Thymus (tissue), 11 donors: Measurements from ENCODE around the gene G6PC1. TPM values are rescaled to one million over a fixed set of nuclear protein-coding genes. Genes with fewer than 3 reads are reported as not detected.
"Not testable (repeated sequence)": the region's sequence is repeated elsewhere in the genome, so short reads cannot be mapped to it uniquely, and the experiment has no call there.

Source experiments
- DNase-seq, 9 donors: peaks; one replicate each; pipeline ENCODE4 v3.0.0-alpha.2; 2013; ENCODE audit warnings: low spot score in 9 of 9, low read depth in 6 of 9, missing footprints in 1 of 9
- H3K27ac ChIP-seq, 2 donors: one replicate each; pipeline ENCODE4 v1.5.1; 2013; ENCODE audit warnings: control low read depth in 1 of 2, low read depth in 1 of 2, low read length in 1 of 2, mild to moderate bottlenecking in 1 of 2, moderate library complexity in 1 of 2
- H3K27me3 ChIP-seq, 2 donors: one replicate each; pipeline ENCODE4 v1.5.1; 2013; ENCODE audit warnings: low read length in 1 of 2; ENCODE audit not compliant: control insufficient read depth in 2 of 2, insufficient read depth in 1 of 2
- H3K36me3 ChIP-seq, 2 donors: one replicate each; pipeline ENCODE4 v1.5.1; 2013; ENCODE audit warnings: low read length in 1 of 2, mild to moderate bottlenecking in 1 of 2, moderate library complexity in 1 of 2; ENCODE audit not compliant: control insufficient read depth in 2 of 2, insufficient read depth in 2 of 2
- H3K4me1 ChIP-seq, 2 donors: one replicate each; pipeline ENCODE4 v1.5.1; 2013; ENCODE audit warnings: low read length in 2 of 2; ENCODE audit not compliant: control insufficient read depth in 2 of 2, insufficient read depth in 2 of 2
- H3K4me3 ChIP-seq, 2 donors: one replicate each; pipeline ENCODE4 v1.5.1; 2013; ENCODE audit warnings: low read length in 2 of 2, control low read depth in 1 of 2, mild to moderate bottlenecking in 1 of 2
- H3K9me3 ChIP-seq, 2 donors: one replicate each; pipeline ENCODE4 v1.5.1; 2013; ENCODE audit warnings: low read length in 1 of 2, mild to moderate bottlenecking in 1 of 2; ENCODE audit not compliant: control insufficient read depth in 2 of 2, insufficient read depth in 1 of 2
- WGBS: extraction: QIAGEN DNeasy Blood & Tissue Kit; methylation state at CpG from one replicate; pipeline ENCODE4 v1.1.7; 2013; 5-methylcytosine and 5-hydroxymethylcytosine counted together
- polyA plus RNA-seq: library from polyadenylated mRNA; stranded (reverse); fragments of 200-250 nt; gene quantifications from one replicate; pipeline ENCODE4 v1.2.3, GENCODE V29; 2013
- total RNA-seq: library from RNA; stranded (reverse); fragments of 120-200 nt; gene quantifications from one replicate; pipeline ENCODE4 v1.2.4, GENCODE V29; 2013
- donor health status: healthy.

The G6PC1 gene
- total and polyA plus RNA-seq, 2 donors: 0.05 to 0.07 TPM

- no peak overlapping the region for H3K27ac ChIP-seq
- H3K9me3 ChIP-seq: no peaks in the 10 kb centered on the region
- DNase-seq: no peak
- WGBS: 84% methylated on average over 2 of the region's 2 CpGs
- H3K36me3 ChIP-seq: no peaks in the 10 kb centered on the region
- no peaks in the 10 kb centered on the region for H3K27me3 ChIP-seq
- H3K4me1 ChIP-seq: peaks cover 0 to 7% of the 10 kb centered on the region in 2 donors
- no peak overlapping the region for H3K4me3 ChIP-seq
Observed at GRCh38 chr17:42913522-42913921, 12.9 kb downstream of the G6PC1 start.

GRCh38 chr17:42913981-42914617, 13.5 kb downstream of the G6PC1 start:
- 92% methylated on average over 3 of the region's 3 CpGs for WGBS
- no peak for DNase-seq

GRCh38 chr17:42915288-42915687, 14.7 kb downstream of the G6PC1 start:
- not testable (repeated sequence) for H3K27ac ChIP-seq, H3K27me3 ChIP-seq, H3K4me3 ChIP-seq, H3K9me3 ChIP-seq, H3K36me3 ChIP-seq, H3K4me1 ChIP-seq, DNase-seq
- 97% methylated on average over 6 of the region's 6 CpGs for WGBS

More at GRCh38 chr17:42913981-42914617, 13.5 kb downstream of the G6PC1 start:
- H3K27me3 ChIP-seq: no peaks in the 10 kb centered on the region
- no peak overlapping the region for H3K4me3 ChIP-seq
- no peak overlapping the region for H3K27ac ChIP-seq
- H3K4me1 ChIP-seq: peaks cover 0 to 3% of the 10 kb centered on the region in 2 donors
- H3K9me3 ChIP-seq: no peaks in the 10 kb centered on the region
- no peaks in the 10 kb centered on the region for H3K36me3 ChIP-seq

- H3K4me1 ChIP-seq, H3K36me3 ChIP-seq, H3K27ac ChIP-seq, H3K9me3 ChIP-seq, H3K4me3 ChIP-seq, DNase-seq, H3K27me3 ChIP-seq: not testable (repeated sequence)
- 96% methylated on average over 4 of the region's 4 CpGs for WGBS
Observed at GRCh38 chr17:42916388-42917235, 16.0 kb downstream of the G6PC1 start.

GRCh38 chr17:42917236-42917603, 16.6 kb downstream of the G6PC1 start:
- H3K36me3 ChIP-seq: no peaks in the 10 kb centered on the region
- no peak overlapping the region for H3K4me3 ChIP-seq
- no peaks in the 10 kb centered on the region for H3K9me3 ChIP-seq
- DNase-seq: no peak
- H3K4me1 ChIP-seq: no peaks in the 10 kb centered on the region
- no peaks in the 10 kb centered on the region for H3K27me3 ChIP-seq
- no peak overlapping the region for H3K27ac ChIP-seq
- 88% methylated on average over 8 of the region's 8 CpGs for whole genome bisulfite sequencing

DNA sequence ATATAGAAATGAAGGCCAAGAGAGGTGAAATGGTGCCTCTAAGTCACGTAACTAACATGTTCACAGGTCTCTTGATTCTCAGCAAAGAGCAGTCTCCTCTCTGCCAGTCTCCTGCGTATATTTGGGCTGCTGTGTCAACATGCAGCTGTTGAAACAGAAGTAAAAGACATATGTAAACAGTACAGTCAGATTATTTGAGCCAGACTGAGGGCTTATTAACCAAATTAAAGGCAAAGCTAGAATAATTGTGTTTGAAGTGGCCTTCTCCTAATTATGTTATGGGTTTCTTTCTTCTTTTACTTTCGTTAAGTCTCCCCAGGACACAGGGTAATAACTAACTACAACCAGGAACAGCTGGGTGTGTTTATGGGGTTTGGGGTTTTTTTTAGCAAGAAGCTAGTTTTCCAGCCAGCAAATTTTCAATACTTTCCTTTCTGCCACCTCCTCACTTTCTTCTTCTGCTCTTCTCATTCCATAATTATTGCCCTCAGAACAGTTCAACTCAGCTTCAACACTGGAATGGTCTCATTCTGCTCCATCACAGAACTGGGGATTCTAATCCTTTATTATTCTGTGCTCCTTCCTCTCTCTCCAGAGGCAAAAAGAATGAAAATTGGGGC, 18.4 kb downstream of the G6PC1 start:
- DNase-seq: no peak
- Histone ChIP-seq H3K4me1 (no peaks in the 10 kb centered on the region), H3K36me3 (no peaks in the 10 kb centered on the region), H3K27me3 (no peaks in the 10 kb centered on the region), H3K27ac (no peak overlapping the region), H3K4me3 (no peak overlapping the region), H3K9me3 (no peaks in the 10 kb centered on the region)
- WGBS: 92% methylated on average over 3 of the region's 3 CpGs

- not testable (repeated sequence) for H3K36me3 ChIP-seq, H3K27ac ChIP-seq, H3K27me3 ChIP-seq, H3K9me3 ChIP-seq, H3K4me1 ChIP-seq, H3K4me3 ChIP-seq, DNase-seq
- 97% methylated on average over 10 of the region's 10 CpGs for WGBS
Observed at GRCh38 chr17:42919522-42920077, 19.0 kb downstream of the G6PC1 start.

GRCh38 chr17:42920106-42920900, 19.7 kb downstream of the G6PC1 start:
- peak in 1 of 9 donors; percentile 4 for DNase-seq
- Histone ChIP-seq H3K4me3 (no peak overlapping the region), H3K27ac (no peak overlapping the region), H3K9me3 (no peaks in the 10 kb centered on the region), H3K27me3 (no peaks in the 10 kb centered on the region), H3K4me1 (peaks cover 0 to 3% of the 10 kb centered on the region in 2 donors), H3K36me3 (no peaks in the 10 kb centered on the region)
- WGBS: 95% methylated on average over 10 of the region's 10 CpGs
